Measurements from ENCODE around the gene RGL3. TPM values are rescaled to one million over a fixed set of nuclear protein-coding genes. Genes with fewer than 3 reads are reported as not detected.
"Not testable (repeated sequence)": the region's sequence is repeated elsewhere in the genome, so short reads cannot be mapped to it uniquely, and the experiment has no call there.

RGL3 gene
- total RNA-seq, 1 experiment from 2014 or later, result 100 TPM

DNA sequence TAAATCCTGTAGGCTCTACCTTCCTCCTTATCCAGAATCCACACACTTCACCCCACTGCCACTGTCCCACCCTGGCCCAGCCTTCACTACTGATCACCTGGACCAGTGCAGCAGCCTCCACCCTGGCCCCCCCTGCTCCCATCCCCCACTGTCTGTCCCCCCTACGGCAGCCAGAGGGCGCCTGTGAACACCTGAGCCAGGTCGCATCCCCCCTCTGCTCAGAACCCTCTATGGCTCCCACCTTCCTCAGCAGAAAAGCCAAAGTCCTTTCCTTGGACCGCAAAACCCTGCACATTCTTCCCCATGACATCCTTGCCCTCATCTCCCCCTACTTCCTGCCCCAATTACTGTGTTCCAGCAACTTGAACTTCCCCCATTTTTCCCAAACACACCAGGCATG, 41.1 kb upstream of the RGL3 start:
- Histone ChIP-seq H3K27me3 (ENCODE audit: insufficient read depth, low read depth) (no peaks in the 10 kb centered on the region), H3K27ac (no peak overlapping the region), H3K79me2 (ENCODE audit: low read depth) (no peaks in the 10 kb centered on the region), H4K20me1 (ENCODE audit: insufficient read depth) (no peaks in the 10 kb centered on the region), H3K9me3 (ENCODE audit: insufficient read depth, low read depth) (no peaks in the 10 kb centered on the region), H3K36me3 (ENCODE audit: low read depth) (no peaks in the 10 kb centered on the region), H2AFZ (no peak overlapping the region), H3K9me2 (ENCODE audit: insufficient read depth) (no peaks in the 10 kb centered on the region), H3K4me2 (no peak overlapping the region), H3K4me3 (no peak overlapping the region), H3K4me1 (replicated peaks; ENCODE audit: insufficient read depth) (no peaks in the 10 kb centered on the region), H3F3A (ENCODE audit: insufficient read depth, low read depth) (peaks cover 20% of the 10 kb centered on the region; the same call in 1 of the 2 replicates)
- no peak for TF ChIP-seq EZH2 (IDR thresholded peaks at IDR 0.05; ENCODE audit: low read depth)
- TF ChIP-seq, protein P1, sequence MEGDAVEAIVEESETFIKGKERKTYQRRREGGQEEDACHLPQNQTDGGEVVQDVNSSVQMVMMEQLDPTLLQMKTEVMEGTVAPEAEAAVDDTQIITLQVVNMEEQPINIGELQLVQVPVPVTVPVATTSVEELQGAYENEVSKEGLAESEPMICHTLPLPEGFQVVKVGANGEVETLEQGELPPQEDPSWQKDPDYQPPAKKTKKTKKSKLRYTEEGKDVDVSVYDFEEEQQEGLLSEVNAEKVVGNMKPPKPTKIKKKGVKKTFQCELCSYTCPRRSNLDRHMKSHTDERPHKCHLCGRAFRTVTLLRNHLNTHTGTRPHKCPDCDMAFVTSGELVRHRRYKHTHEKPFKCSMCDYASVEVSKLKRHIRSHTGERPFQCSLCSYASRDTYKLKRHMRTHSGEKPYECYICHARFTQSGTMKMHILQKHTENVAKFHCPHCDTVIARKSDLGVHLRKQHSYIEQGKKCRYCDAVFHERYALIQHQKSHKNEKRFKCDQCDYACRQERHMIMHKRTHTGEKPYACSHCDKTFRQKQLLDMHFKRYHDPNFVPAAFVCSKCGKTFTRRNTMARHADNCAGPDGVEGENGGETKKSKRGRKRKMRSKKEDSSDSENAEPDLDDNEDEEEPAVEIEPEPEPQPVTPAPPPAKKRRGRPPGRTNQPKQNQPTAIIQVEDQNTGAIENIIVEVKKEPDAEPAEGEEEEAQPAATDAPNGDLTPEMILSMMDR (conservative IDR thresholded peaks at IDR 0.05), result peak; percentile 49
- ChIA-PET CTCF (no interaction called here), POLR2A (ENCODE audit: unreplicated experiment) (no interaction called here)
- intact Hi-C loops (cut with micrococcal nuclease; ENCODE audit: unreplicated experiment), result no loop called here
- DNase-seq, result no peak
- BruUV-seq (replicated peaks), result no TSS peak

DNA sequence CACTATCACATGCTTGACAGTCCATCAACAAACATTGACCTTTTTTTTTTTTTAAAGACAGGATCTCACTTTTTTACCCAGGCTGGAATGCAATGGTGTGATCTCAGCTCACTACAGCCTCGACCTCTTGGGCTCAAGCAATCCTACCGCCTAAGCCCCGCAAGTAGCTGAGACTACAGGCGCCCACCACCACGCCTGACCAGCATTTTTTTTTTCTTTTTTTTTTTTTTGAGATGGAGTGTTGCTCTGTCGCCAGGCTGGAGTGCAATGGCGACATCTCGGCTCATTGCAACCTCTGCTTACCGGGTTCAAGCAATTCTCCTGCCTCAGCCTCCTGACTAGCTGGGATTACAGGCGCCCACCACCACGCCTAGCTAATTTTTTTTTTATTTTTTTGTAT, 39.8 kb upstream of the RGL3 start:
- CTCF ChIA-PET, result interaction anchor here (0.7 to 0.9 kb wide), 2 partner anchors 77 to 79 kb away, joined by 3 to 8 read pairs; no protein-coding TSS in a partner anchor
- POLR2A ChIA-PET (ENCODE audit: unreplicated experiment), result not testable (repeated sequence)

DNA sequence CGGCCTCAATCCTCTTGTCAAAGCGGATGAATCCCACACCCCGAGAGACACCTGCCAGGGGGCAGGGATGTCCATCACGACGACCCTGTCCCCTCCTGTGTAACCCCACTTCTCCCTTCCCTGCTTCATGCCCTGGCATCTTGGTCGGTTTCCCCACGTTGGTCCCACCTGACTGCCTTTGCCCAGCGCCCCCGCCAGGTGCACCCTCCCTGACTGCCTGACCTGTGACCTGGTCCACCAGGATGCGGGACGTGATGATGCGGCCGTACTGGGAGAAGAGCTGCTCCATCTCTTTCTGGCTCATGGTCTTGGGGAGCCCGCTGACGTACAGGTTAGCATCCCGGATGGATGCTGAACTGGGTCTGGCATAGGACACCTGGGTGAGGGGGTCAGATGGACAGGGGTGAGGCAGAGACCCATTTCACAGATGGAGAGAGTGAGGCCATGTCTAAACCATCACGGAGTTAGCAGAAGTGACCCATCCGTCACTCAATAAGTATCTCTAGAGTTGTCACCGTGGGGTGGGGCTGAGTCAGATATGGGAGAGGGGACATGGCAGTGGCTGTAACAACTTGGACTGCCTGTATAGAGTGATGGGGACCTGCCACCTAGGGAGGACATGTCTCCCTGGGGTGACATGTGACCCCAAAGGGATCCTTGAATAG, 39.3 kb upstream of the RGL3 start:
- intact Hi-C loops (cut with micrococcal nuclease; ENCODE audit: unreplicated experiment), result no loop called here
- CTCF ChIA-PET, result no interaction called here
- no peak overlapping the region for H3K4me3 ChIP-seq
- H3F3A ChIP-seq (ENCODE audit: insufficient read depth, low read depth), result peaks cover 5% of the 10 kb centered on the region; the same call in 1 of the 2 replicates
- no peaks in the 10 kb centered on the region for H4K20me1 ChIP-seq (ENCODE audit: insufficient read depth)
- H3K4me1 ChIP-seq (replicated peaks; ENCODE audit: insufficient read depth), result no peaks in the 10 kb centered on the region
- H3K36me3 ChIP-seq (ENCODE audit: low read depth), result no peaks in the 10 kb centered on the region
- BruUV-seq (replicated peaks), result no TSS peak
- H3K9me2 ChIP-seq (ENCODE audit: insufficient read depth), result no peaks in the 10 kb centered on the region
- peak in 1 of 2 experiments; percentile 18 for DNase-seq
- H3K27ac ChIP-seq, result no peak overlapping the region
- no peaks in the 10 kb centered on the region for H3K79me2 ChIP-seq (ENCODE audit: low read depth)
- no peaks in the 10 kb centered on the region for H3K27me3 ChIP-seq (ENCODE audit: insufficient read depth, low read depth)
- TF ChIP-seq, protein P1 (conservative IDR thresholded peaks at IDR 0.05), result no peak
- TF ChIP-seq EZH2 (IDR thresholded peaks at IDR 0.05; ENCODE audit: low read depth), result no peak
- no peak overlapping the region for H2AFZ ChIP-seq
- no peak overlapping the region for H3K4me2 ChIP-seq
- no peaks in the 10 kb centered on the region for H3K9me3 ChIP-seq (ENCODE audit: insufficient read depth, low read depth)
- POLR2A ChIA-PET (ENCODE audit: unreplicated experiment), result no interaction called here

More for the DNA sequence above, 39.8 kb upstream of the RGL3 start:
- DNase-seq, result peak in 1 of 2 experiments; percentile 31
- H3K9me3 ChIP-seq (ENCODE audit: insufficient read depth, low read depth); H3K27ac ChIP-seq; H3K4me1 ChIP-seq (replicated peaks; ENCODE audit: insufficient read depth); H3K79me2 ChIP-seq (ENCODE audit: low read depth); H3K4me3 ChIP-seq; BruUV-seq (replicated peaks); H2AFZ ChIP-seq; H3K36me3 ChIP-seq (ENCODE audit: low read depth); H3K27me3 ChIP-seq (ENCODE audit: insufficient read depth, low read depth); H3K9me2 ChIP-seq (ENCODE audit: insufficient read depth); H3K4me2 ChIP-seq; intact Hi-C loops (cut with micrococcal nuclease; ENCODE audit: unreplicated experiment); H4K20me1 ChIP-seq (ENCODE audit: insufficient read depth): not testable (repeated sequence)
- peaks cover 10% of the 10 kb centered on the region; the same call in 1 of the 2 replicates for H3F3A ChIP-seq (ENCODE audit: insufficient read depth, low read depth)

DNA sequence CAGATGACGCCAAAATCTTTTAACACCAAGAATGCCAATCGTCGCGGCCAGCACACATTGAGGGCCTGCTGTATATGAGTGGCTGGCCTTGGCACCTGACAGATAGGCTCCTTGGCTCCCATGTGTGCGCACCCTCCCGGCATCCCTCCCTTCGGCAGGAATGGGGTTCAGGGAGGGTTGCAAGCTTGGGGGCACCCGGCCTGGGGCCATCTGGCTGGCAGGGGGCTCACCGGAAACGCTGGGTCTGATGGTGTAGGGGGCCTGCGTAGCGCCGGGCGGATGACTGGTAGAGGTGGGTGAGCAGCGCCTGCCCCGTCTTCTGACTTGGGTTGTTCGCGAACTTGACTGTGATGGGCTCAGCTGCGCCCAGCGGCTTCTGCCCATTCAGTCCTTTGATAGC, 38.7 kb upstream of the RGL3 start:
- H3K9me3 ChIP-seq (ENCODE audit: insufficient read depth, low read depth), result no peaks in the 10 kb centered on the region
- no peaks in the 10 kb centered on the region for H3K79me2 ChIP-seq (ENCODE audit: low read depth)
- no peak overlapping the region for H2AFZ ChIP-seq
- H3F3A ChIP-seq (ENCODE audit: insufficient read depth, low read depth), result no peaks in the 10 kb centered on the region; the same call in 1 of the 2 replicates
- no peaks in the 10 kb centered on the region for H3K27me3 ChIP-seq (ENCODE audit: insufficient read depth, low read depth)
- no peak overlapping the region for H3K4me3 ChIP-seq
- H3K9me2 ChIP-seq (ENCODE audit: insufficient read depth), result no peaks in the 10 kb centered on the region
- H3K27ac ChIP-seq, result no peak overlapping the region
- ChIA-PET CTCF (no interaction called here), POLR2A (ENCODE audit: unreplicated experiment) (no interaction called here)
- peak in 1 of 2 experiments; percentile 26 for DNase-seq
- TF ChIP-seq, protein P1 (conservative IDR thresholded peaks at IDR 0.05), result no peak
- no peak for TF ChIP-seq EZH2 (IDR thresholded peaks at IDR 0.05; ENCODE audit: low read depth)
- H4K20me1 ChIP-seq (ENCODE audit: insufficient read depth), result no peaks in the 10 kb centered on the region
- no peaks in the 10 kb centered on the region for H3K4me1 ChIP-seq (replicated peaks; ENCODE audit: insufficient read depth)
- no TSS peak for BruUV-seq (replicated peaks)
- intact Hi-C loops (cut with micrococcal nuclease; ENCODE audit: unreplicated experiment), result no loop called here
- H3K36me3 ChIP-seq (ENCODE audit: low read depth), result no peaks in the 10 kb centered on the region
- H3K4me2 ChIP-seq, result no peak overlapping the region

All from PC-9 (cell line).